ENCODE measurements around the gene CFAP46. TPM values are rescaled to one million over a fixed set of nuclear protein-coding genes. Genes with fewer than 3 reads are reported as not detected.

Gene CFAP46
- total and polyA plus RNA-seq, 9 of the 15 experiments (the other 6 are each of a cell fraction or from before 2014, with no cell fraction given), result not detected

DNA sequence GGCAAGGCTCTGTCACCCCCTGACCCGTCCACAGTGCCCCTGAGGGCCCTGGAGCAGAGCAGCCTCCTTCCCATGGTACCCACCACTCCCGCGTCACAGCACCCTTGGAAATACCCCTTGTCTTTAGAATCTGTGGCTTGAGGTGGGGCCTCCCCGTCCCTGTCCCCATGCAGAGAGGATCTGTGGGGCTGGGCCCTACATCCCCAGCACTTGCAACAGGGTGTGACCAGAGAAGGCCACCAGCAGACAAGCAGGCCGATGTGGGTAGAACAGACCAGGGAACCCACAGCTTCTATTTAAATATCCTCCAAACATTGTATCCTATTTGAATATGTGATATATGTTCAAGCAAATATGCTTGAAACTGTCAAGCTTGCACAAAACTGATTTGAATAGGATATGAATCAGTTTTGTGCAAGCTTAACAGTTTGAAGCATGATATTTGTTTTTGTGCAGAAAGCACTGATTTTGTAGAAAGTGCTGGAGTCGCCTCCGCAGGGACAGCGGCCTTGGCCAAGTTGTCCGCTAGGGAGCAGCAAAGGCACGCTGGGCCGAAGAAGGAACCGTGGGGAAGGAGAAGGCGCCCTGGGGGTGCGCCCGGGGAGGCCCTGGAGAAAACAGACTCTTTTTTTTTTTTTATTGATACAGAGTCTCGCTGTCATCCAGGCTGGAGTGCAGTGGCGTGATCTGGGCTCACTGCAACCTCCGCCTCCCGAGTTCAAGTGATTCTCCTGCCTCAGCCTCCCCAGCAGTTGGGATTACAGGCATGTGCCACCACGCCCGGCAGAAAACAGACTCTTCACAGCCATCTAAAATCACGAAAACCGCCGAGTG lies 2.2 kb downstream of the CFAP46 start (continued):
- TF ChIP-seq ZNF174 (CRISPR knock-in tag; IDR thresholded peaks at IDR 0.05) (no peak), CREB1 (IDR thresholded peaks at IDR 0.05) (no peak), CREB1 (CRISPR knock-in tag; IDR thresholded peaks at IDR 0.05) (no peak), ETV1 (tag; conservative IDR thresholded peaks at IDR 0.05; ENCODE audit: low read depth) (no peak), ILF3 (IDR thresholded peaks at IDR 0.05; ENCODE audit: borderline replicate concordance) (no peak), SLC30A9 (CRISPR knock-in tag; IDR thresholded peaks at IDR 0.05) (no peak), ZNF239 (CRISPR knock-in tag; IDR thresholded peaks at IDR 0.05) (no peak), ZKSCAN8 (CRISPR knock-in tag; IDR thresholded peaks at IDR 0.05) (no peak), FOXA3 (CRISPR knock-in tag; conservative IDR thresholded peaks at IDR 0.05 in 1 of 2, IDR thresholded peaks at IDR 0.05 in 1 of 2) (no peak), LARP7 (IDR thresholded peaks at IDR 0.05) (no peak), ZNF175 (CRISPR knock-in tag; IDR thresholded peaks at IDR 0.05; ENCODE audit: low read depth) (no peak), MAFG (tag; conservative IDR thresholded peaks at IDR 0.05) (0 out of 2 replicates have a peak, but pooled peaks have one; percentile 9)
- TF ChIP-seq, protein P1, sequence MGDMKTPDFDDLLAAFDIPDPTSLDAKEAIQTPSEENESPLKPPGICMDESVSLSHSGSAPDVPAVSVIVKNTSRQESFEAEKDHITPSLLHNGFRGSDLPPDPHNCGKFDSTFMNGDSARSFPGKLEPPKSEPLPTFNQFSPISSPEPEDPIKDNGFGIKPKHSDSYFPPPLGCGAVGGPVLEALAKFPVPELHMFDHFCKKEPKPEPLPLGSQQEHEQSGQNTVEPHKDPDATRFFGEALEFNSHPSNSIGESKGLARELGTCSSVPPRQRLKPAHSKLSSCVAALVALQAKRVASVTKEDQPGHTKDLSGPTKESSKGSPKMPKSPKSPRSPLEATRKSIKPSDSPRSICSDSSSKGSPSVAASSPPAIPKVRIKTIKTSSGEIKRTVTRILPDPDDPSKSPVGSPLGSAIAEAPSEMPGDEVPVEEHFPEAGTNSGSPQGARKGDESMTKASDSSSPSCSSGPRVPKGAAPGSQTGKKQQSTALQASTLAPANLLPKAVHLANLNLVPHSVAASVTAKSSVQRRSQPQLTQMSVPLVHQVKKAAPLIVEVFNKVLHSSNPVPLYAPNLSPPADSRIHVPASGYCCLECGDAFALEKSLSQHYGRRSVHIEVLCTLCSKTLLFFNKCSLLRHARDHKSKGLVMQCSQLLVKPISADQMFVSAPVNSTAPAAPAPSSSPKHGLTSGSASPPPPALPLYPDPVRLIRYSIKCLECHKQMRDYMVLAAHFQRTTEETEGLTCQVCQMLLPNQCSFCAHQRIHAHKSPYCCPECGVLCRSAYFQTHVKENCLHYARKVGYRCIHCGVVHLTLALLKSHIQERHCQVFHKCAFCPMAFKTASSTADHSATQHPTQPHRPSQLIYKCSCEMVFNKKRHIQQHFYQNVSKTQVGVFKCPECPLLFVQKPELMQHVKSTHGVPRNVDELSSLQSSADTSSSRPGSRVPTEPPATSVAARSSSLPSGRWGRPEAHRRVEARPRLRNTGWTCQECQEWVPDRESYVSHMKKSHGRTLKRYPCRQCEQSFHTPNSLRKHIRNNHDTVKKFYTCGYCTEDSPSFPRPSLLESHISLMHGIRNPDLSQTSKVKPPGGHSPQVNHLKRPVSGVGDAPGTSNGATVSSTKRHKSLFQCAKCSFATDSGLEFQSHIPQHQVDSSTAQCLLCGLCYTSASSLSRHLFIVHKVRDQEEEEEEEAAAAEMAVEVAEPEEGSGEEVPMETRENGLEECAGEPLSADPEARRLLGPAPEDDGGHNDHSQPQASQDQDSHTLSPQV (IDR thresholded peaks at IDR 0.05), result no peak
- TF ChIP-seq, protein P2, sequence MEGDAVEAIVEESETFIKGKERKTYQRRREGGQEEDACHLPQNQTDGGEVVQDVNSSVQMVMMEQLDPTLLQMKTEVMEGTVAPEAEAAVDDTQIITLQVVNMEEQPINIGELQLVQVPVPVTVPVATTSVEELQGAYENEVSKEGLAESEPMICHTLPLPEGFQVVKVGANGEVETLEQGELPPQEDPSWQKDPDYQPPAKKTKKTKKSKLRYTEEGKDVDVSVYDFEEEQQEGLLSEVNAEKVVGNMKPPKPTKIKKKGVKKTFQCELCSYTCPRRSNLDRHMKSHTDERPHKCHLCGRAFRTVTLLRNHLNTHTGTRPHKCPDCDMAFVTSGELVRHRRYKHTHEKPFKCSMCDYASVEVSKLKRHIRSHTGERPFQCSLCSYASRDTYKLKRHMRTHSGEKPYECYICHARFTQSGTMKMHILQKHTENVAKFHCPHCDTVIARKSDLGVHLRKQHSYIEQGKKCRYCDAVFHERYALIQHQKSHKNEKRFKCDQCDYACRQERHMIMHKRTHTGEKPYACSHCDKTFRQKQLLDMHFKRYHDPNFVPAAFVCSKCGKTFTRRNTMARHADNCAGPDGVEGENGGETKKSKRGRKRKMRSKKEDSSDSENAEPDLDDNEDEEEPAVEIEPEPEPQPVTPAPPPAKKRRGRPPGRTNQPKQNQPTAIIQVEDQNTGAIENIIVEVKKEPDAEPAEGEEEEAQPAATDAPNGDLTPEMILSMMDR (IDR thresholded peaks at IDR 0.05 in 2 of 3, conservative IDR thresholded peaks at IDR 0.05 in 1 of 3; ENCODE audit: insufficient read depth in 2 of 3, low read depth in 1 of 3, low read length in 3 of 3), result peak; percentile 77 to 84 (median 80)
- TF ChIP-seq, protein P3, sequence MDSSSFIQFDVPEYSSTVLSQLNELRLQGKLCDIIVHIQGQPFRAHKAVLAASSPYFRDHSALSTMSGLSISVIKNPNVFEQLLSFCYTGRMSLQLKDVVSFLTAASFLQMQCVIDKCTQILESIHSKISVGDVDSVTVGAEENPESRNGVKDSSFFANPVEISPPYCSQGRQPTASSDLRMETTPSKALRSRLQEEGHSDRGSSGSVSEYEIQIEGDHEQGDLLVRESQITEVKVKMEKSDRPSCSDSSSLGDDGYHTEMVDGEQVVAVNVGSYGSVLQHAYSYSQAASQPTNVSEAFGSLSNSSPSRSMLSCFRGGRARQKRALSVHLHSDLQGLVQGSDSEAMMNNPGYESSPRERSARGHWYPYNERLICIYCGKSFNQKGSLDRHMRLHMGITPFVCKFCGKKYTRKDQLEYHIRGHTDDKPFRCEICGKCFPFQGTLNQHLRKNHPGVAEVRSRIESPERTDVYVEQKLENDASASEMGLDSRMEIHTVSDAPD (CRISPR knock-in tag; IDR thresholded peaks at IDR 0.05), result no peak
